Right renal pelvis (tissue), 4 donors: ENCODE measurements around the gene ARID1B. TPM values are rescaled to one million over a fixed set of nuclear protein-coding genes. Genes with fewer than 3 reads are reported as not detected.

Experiments
- DNase-seq, 4 donors: peaks; one replicate each; pipeline ENCODE4 v3.0.0-alpha.2; 2013; ENCODE audit warnings: low read depth in 4 of 4, low spot score in 3 of 4, missing footprints in 1 of 4
- polyA plus RNA-seq, 4 donors: library from polyadenylated mRNA; unstranded; fragments of 120-200 nt; gene quantifications; one replicate each; pipeline ENCODE4 v1.2.1, GENCODE V29; 2013; ENCODE audit not compliant: insufficient read length in 4 of 4

The ARID1B gene
- polyA plus RNA-seq, 4 donors, result 64.5 to 84.5 (median 70.6) TPM

DNA sequence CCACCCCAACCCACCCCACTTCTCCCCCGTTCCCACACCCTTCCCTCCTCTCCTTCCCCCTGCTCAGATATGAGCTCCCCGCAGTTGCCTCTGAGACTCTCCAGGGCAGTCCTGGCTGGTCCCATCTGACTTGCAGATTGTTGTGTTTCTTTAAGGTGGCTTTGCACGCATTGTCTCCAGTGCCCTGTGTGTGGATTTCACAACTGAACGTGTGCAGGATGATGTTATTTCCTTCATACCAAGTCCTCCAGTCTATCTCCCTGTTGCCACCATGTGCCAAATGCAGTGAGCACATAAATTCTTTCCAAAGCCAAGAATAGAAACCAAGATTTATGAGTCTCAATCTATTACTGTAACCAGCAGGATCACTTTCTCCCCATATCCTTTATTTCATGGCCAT lies 467.0 kb downstream of the ARID1B start:
- no peak for DNase-seq

GRCh38 chr6:157244780-157245179 lies 467.6 kb downstream of the ARID1B start:
- no peak for DNase-seq

GRCh38 chr6:157245436-157245835 lies 468.3 kb downstream of the ARID1B start:
- DNase-seq, result no peak

GRCh38 chr6:157246048-157246630 lies 469.0 kb downstream of the ARID1B start:
- DNase-seq, result no peak

DNA sequence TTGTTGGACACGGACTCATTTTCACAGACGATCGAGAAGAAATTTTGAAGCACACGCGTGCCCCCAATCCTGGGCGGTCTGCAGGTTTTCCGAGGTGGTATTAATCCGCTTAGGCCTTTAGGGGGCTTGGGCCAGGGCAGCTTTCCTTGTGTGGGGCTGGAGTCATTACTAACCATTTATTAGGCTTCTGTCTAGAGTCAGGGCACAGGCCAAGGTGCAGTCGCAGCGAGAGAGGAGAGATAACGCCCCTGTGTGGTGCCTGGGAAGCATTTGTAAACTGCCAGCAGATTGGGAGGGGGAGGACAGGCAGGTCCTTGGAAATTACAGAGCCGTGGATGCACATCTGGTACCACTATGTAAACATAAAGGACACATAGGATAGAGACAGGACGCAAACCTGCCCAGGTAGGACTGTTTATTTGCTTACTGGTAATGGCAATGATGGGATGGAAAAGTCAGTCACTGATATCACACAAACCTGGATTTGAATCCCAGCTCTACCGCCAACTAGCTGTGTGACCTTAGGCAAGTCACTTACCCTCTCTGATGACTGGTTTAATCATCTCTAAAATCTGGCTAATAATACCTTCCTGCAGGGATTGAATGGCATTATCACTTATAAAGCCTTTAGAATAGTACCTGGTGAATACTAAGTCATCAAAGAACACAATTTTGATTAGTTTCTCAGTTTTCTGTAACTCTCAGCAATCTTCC lies 469.8 kb downstream of the ARID1B start:
- DNase-seq, result no peak

GRCh38 chr6:157248264-157248663 lies 471.1 kb downstream of the ARID1B start:
- no peak for DNase-seq

- DNase-seq, result no peak
Measured at GRCh38 chr6:157249826-157250225, 472.6 kb downstream of the ARID1B start.

GRCh38 chr6:157251586-157252247 lies 474.5 kb downstream of the ARID1B start:
- no peak for DNase-seq

DNA sequence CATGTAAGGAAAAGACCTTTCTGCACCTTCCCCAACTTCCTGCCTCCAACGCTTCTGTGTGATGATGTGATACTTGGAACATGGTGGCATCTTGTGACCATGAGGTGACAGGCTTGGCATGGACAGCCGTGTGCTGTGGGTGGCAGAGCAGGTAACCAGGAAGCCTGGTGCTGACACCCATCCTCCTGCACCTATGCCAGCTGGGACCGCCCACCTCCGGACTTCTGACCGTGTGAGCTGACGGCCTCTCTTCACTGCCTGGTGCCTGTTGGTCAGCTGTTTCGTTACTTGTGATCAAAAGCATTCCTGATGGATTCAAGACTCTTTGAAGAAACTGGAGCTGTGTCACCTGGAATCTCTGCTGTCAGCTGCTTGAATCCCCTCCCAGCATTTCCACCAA lies 475.8 kb downstream of the ARID1B start:
- DNase-seq, result no peak

- no peak for DNase-seq
Measured at GRCh38 chr6:157253699-157254098, 476.5 kb downstream of the ARID1B start.

DNA sequence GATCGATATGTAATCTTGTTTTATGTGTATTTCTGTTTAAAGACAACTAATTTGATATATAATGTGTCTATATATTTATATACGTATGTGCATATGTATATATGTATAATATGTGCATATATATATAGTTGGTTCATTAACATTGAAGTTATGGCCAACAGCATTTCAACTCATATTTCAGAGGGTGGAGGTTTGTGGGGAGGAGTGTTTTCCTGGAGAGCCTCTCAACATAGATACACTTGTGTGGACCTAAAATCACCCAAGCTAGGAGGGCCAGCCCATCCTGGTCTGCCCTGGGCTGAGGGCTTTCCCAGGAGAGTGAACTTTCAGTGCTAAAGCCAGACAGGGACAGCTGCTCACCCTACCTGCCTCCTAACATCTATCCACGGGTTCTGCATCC lies 477.4 kb downstream of the ARID1B start:
- no peak for DNase-seq

GRCh38 chr6:157255079-157255478 lies 477.9 kb downstream of the ARID1B start:
- DNase-seq, result no peak

DNA sequence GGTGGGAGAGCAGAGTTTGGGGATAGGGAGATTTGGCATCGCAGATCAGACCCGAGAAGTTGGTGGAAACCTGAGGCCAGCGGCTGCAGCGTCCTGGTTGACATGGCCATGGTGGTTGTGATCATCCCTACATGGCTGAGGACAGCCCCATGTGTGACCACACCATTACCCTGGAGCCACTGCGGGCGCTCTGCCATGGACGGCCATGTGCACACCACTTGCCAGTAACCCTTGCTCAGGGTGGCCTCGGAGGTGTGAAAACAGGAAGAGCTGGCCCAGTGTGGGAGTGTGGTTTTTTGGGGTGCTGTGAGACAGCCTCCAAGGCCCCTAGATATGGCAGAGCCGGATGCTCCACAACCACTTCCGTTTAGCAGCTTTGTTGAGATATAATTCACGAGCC lies 481.7 kb downstream of the ARID1B start:
- DNase-seq, result no peak

GRCh38 chr6:157259443-157259842 lies 482.3 kb downstream of the ARID1B start:
- no peak for DNase-seq
